SIG-M5 (cell line): ENCODE results near the gene RPP25.
"Not testable (repeated sequence)": the region's sequence is repeated elsewhere in the genome, so short reads cannot be mapped to it uniquely, and the experiment has no call there.

Experiments used
- DNase-seq: peaks from one replicate; lab custom pipeline; 2025; lab: John Stamatoyannopoulos, UW

Gene RPP25

GRCh38 chr15:74962671-74963070 lies 6.1 kb upstream of the RPP25 start:
- DNase-seq = no peak

GRCh38 chr15:74962219-74962618 lies 5.6 kb upstream of the RPP25 start:
- no peak for DNase-seq

GRCh38 chr15:74961616-74962015 lies 5.0 kb upstream of the RPP25 start:
- DNase-seq = no peak

GRCh38 chr15:74960995-74961588 lies 4.5 kb upstream of the RPP25 start:
- DNase-seq = no peak

- no peak for DNase-seq
Measured at GRCh38 chr15:74960286-74960685, 3.7 kb upstream of the RPP25 start.

GRCh38 chr15:74959586-74959939 lies 3.0 kb upstream of the RPP25 start:
- DNase-seq = no peak

GRCh38 chr15:74958908-74959585 lies 2.5 kb upstream of the RPP25 start:
- no peak for DNase-seq

GRCh38 chr15:74958320-74958907 lies 1.8 kb upstream of the RPP25 start:
- DNase-seq = no peak

GRCh38 chr15:74957476-74958035 lies 984 bp upstream of the RPP25 start:
- DNase-seq = no peak

- DNase-seq = no peak
Measured at GRCh38 chr15:74955796-74956647, 550 bp downstream of the RPP25 start.

GRCh38 chr15:74955017-74955416 lies 1.6 kb downstream of the RPP25 start:
- no peak for DNase-seq

- DNase-seq = no peak
Measured at GRCh38 chr15:74954515-74954914, 2.1 kb downstream of the RPP25 start.

GRCh38 chr15:74951006-74951405 lies 5.6 kb downstream of the RPP25 start:
- DNase-seq = no peak

GRCh38 chr15:74950078-74950908 lies 6.3 kb downstream of the RPP25 start:
- no peak for DNase-seq

GRCh38 chr15:74937590-74938371 lies 18.8 kb downstream of the RPP25 start, which contains the start of gene COX5A:
TSS of gene COX5A (minus strand) at chr15:74938073. CDS start at chr15:74938014, 59 bp downstream.
- peak; percentile 88 for DNase-seq

GRCh38 chr15:74937272-74937589 lies 19.3 kb downstream of the RPP25 start:
- no peak for DNase-seq

GRCh38 chr15:74935193-74935592 lies 21.4 kb downstream of the RPP25 start:
- not testable (repeated sequence) for DNase-seq

- no peak for DNase-seq
Measured at GRCh38 chr15:74933573-74933972, 23.0 kb downstream of the RPP25 start.

- DNase-seq = no peak
Measured at GRCh38 chr15:74928771-74929198, 27.8 kb downstream of the RPP25 start.

- no peak for DNase-seq
Measured at GRCh38 chr15:74924525-74924924, 32.0 kb downstream of the RPP25 start.

- no peak for DNase-seq
Measured at GRCh38 chr15:74920456-74920855, 36.1 kb downstream of the RPP25 start.
